PC-9 (cell line): ENCODE data around the gene WDR17. TPM values are rescaled to one million over a fixed set of nuclear protein-coding genes. Genes with fewer than 3 reads are reported as not detected.

Source experiments
- BruUV-seq: library from RNA; stranded (reverse); fragments of 400-500 nt; replicated peaks from 2 replicates; lab custom pipeline; 2021; lab: Mats Ljungman, UMichigan
- CTCF ChIA-PET: fragments of 300-600 bp; sonication (Branson Sonifier 250); formaldehyde crosslinking; loops from one replicate; lab custom pipeline; 2022; ENCODE audit warnings: antibody characterized with exemption; lab: Charles Lee
- POLR2A ChIA-PET: fragments of 300-600 bp; sonication (Branson Sonifier 250); formaldehyde crosslinking; loops from one replicate; lab custom pipeline; 2022; ENCODE audit warnings: antibody characterized with exemption; ENCODE audit not compliant: unreplicated experiment; lab: Charles Lee
- DNase-seq, 2 experiments: peaks; one replicate each; pipeline versions ENCODE4 v3.0.0 to v3.0.0-alpha.2; 2015 to 2022; ENCODE audit warnings: mixed read lengths in 1 of 2
- H2AFZ ChIP-seq: fragments of 200-600 bp; sonication (generic); 2 replicates; pipeline ENCODE4 v1.8.1; 2017; ENCODE audit warnings: antibody characterized with exemption
- H3F3A ChIP-seq: fragments of 200-600 bp; sonication (generic); 2 replicates; pipeline ENCODE4 v1.8.1; 2017; ENCODE audit warnings: antibody characterized with exemption, mild to moderate bottlenecking, low read depth; ENCODE audit not compliant: insufficient read depth
- H3K27ac ChIP-seq: fragments of 200-600 bp; sonication (generic); 2 replicates; pipeline ENCODE4 v1.6.1; 2016; ENCODE audit warnings: mixed run types
- H3K27me3 ChIP-seq: fragments of 200-600 bp; sonication (generic); 2 replicates; pipeline ENCODE4 v1.6.1; 2016; ENCODE audit warnings: low read depth, mixed run types; ENCODE audit not compliant: insufficient read depth
- H3K36me3 ChIP-seq: fragments of 200-600 bp; sonication (generic); 2 replicates; pipeline ENCODE4 v1.6.1; 2016; ENCODE audit warnings: low read depth, mixed run types
- H3K4me1 ChIP-seq: fragments of 200-600 bp; sonication (generic); replicated peaks from 2 replicates; pipeline ENCODE4 v1.6.1; 2016; ENCODE audit warnings: mixed run types; ENCODE audit not compliant: insufficient read depth
- H3K4me2 ChIP-seq: fragments of 200-600 bp; sonication (generic); 2 replicates; pipeline ENCODE4 v1.6.1; 2017; ENCODE audit warnings: mixed run types
- H3K4me3 ChIP-seq: fragments of 200-600 bp; sonication (generic); 2 replicates; pipeline ENCODE4 v1.6.1; 2016; ENCODE audit warnings: mixed run types
- H3K79me2 ChIP-seq: fragments of 200-600 bp; sonication (generic); 2 replicates; pipeline ENCODE4 v1.6.1; 2017; ENCODE audit warnings: low read depth, mixed run types
- H3K9me2 ChIP-seq: fragments of 200-600 bp; sonication (generic); 2 replicates; pipeline ENCODE4 v1.8.1; 2017; ENCODE audit warnings: mild to moderate bottlenecking; ENCODE audit not compliant: insufficient read depth
- H3K9me3 ChIP-seq: fragments of 200-600 bp; sonication (generic); 2 replicates; pipeline ENCODE4 v1.8.1; 2016; ENCODE audit warnings: low read depth; ENCODE audit not compliant: insufficient read depth
- H4K20me1 ChIP-seq: fragments of 200-600 bp; sonication (generic); 2 replicates; pipeline ENCODE4 v1.8.1; 2017; ENCODE audit not compliant: insufficient read depth
- EZH2 ChIP-seq: fragments of 200-600 bp; sonication (generic); IDR thresholded peaks from 2 replicates; pipeline ENCODE4 v1.8.0; 2017; ENCODE audit warnings: antibody characterized with exemption, low read depth
- intact Hi-C: fragments of 100-400 bp; cut with micrococcal nuclease; formaldehyde crosslinking; loops from one replicate; pipeline ENCODE4 v1.10.0; 2022; ENCODE audit not compliant: unreplicated experiment
- total RNA-seq: library from RNA; stranded (reverse); gene quantifications from 2 replicates; pipeline ENCODE4 v1.2.3, GENCODE V29; 2021
- TF ChIP-seq, protein P1 (sequence below): fragments of 200-600 bp; sonication (generic); conservative IDR thresholded peaks from 2 replicates; pipeline ENCODE4 v1.6.1; 2017; ENCODE audit warnings: mixed run types, antibody characterized with exemption, mild to moderate bottlenecking, moderate library complexity

Gene WDR17
- total RNA-seq, 1 experiment from 2014 or later: 2.2 TPM

DNA sequence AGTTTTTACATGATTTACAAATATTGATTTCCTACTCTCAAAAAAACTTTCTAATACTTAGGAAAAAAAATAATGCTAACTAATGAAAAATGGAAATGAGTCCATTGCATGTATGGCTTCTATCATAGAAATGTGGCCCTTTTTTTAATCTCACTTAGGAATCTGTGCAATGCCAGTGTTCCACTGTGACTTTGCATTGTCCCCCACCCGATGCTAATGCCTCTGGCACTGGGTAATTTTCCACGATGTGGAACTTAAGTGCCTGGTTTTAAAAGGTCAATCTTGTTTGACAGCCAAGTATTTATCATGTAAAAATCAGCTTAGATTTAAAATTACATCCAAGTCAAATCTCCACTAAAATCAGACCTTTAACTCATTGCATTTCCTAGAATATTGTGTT lies 76.6 kb downstream of the WDR17 start:
- TF ChIP-seq, protein P1, sequence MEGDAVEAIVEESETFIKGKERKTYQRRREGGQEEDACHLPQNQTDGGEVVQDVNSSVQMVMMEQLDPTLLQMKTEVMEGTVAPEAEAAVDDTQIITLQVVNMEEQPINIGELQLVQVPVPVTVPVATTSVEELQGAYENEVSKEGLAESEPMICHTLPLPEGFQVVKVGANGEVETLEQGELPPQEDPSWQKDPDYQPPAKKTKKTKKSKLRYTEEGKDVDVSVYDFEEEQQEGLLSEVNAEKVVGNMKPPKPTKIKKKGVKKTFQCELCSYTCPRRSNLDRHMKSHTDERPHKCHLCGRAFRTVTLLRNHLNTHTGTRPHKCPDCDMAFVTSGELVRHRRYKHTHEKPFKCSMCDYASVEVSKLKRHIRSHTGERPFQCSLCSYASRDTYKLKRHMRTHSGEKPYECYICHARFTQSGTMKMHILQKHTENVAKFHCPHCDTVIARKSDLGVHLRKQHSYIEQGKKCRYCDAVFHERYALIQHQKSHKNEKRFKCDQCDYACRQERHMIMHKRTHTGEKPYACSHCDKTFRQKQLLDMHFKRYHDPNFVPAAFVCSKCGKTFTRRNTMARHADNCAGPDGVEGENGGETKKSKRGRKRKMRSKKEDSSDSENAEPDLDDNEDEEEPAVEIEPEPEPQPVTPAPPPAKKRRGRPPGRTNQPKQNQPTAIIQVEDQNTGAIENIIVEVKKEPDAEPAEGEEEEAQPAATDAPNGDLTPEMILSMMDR: no peak
- no peak for TF ChIP-seq EZH2
- Histone ChIP-seq H3K27ac (no peak overlapping the region), H3K36me3 (no peaks in the 10 kb centered on the region), H3K4me3 (no peak overlapping the region), H4K20me1 (no peaks in the 10 kb centered on the region), H3K9me3 (no peaks in the 10 kb centered on the region), H3F3A (no peaks in the 10 kb centered on the region), H3K4me1 (no peaks in the 10 kb centered on the region), H3K4me2 (no peak overlapping the region), H3K27me3 (no peaks in the 10 kb centered on the region), H3K79me2 (no peaks in the 10 kb centered on the region), H2AFZ (no peak overlapping the region), H3K9me2 (no peaks in the 10 kb centered on the region)
- ChIA-PET CTCF (no interaction called here), POLR2A (no interaction called here)
- no TSS peak for BruUV-seq
- intact Hi-C loops: no loop called here
- DNase-seq: no peak

DNA sequence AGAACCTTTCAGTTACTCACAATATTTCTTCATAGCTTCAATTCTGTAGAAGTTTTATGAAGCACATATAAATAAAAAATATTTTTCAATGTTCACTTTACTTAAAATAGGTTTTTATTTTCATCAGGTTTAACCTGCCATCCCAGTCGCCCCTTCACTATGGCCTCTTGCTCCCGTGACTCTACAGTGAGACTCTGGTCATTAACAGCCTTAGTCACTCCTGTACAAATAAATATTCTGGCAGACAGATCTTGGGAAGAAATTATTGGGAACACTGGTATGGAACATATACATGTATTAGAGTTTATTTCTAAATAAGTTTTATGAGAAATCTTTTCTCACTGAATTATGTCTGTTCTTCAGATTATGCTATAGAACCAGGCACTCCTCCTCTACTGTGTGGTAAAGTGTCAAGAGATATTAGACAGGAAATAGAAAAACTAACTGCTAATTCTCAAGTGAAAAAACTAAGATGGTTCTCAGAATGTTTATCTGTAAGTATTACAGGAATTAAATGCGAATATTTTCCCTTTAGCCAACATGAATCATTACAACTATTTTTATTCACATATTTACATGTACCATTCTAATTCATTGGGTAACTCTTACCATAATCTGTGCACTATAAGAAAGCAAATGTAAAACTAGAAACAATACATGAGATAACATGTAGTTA lies 84.2 kb downstream of the WDR17 start:
- Histone ChIP-seq H3K36me3 (no peaks in the 10 kb centered on the region), H2AFZ (no peak overlapping the region), H3K4me3 (no peak overlapping the region), H3K79me2 (no peaks in the 10 kb centered on the region), H3F3A (no peaks in the 10 kb centered on the region), H3K4me2 (no peak overlapping the region), H3K9me2 (no peaks in the 10 kb centered on the region), H3K9me3 (no peaks in the 10 kb centered on the region), H3K4me1 (no peaks in the 10 kb centered on the region), H3K27me3 (no peaks in the 10 kb centered on the region), H3K27ac (no peak overlapping the region), H4K20me1 (no peaks in the 10 kb centered on the region)
- no peak for DNase-seq
- TF ChIP-seq EZH2: no peak
- TF ChIP-seq, protein P1: no peak
- ChIA-PET POLR2A (no interaction called here), CTCF (interaction anchor here (0.8 to 1.5 kb wide), 2 partner anchors 9 to 191 kb away, joined by 3 read pairs; no protein-coding TSS in a partner anchor)
- intact Hi-C loops: loop anchor here (1.0 to 5.0 kb wide), 3 partner anchors 127 to 191 kb away; no protein-coding TSS in a partner anchor
- BruUV-seq: no TSS peak

DNA sequence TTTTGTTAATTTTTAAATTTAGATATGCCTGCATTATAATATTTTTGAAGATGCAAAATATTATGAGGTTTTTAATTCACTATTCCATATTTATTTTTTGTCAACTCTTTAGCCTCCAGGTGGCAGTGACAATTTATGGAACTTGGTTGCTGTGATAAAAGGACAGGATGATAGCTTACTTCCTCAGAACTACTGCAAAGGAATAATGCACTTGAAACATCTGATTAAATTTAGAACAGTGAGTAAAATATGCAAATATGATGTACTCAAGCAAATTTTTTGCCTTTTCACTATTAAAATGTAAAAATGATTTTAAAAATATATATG lies 84.7 kb downstream of the WDR17 start:
- CTCF ChIA-PET: interaction anchor here (0.8 to 1.5 kb wide), 2 partner anchors 8 to 190 kb away, joined by 3 read pairs; no protein-coding TSS in a partner anchor
- intact Hi-C loops: loop anchor here (1.0 to 5.0 kb wide), 3 partner anchors 127 to 191 kb away; no protein-coding TSS in a partner anchor
- no TSS peak for BruUV-seq
- no peaks in the 10 kb centered on the region for H4K20me1 ChIP-seq
- no peak overlapping the region for H3K4me3 ChIP-seq
- no peak overlapping the region for H3K4me2 ChIP-seq
- POLR2A ChIA-PET: interaction anchor here (0.5 kb wide), 1 partner anchor 762 kb away, joined by 4 read pairs; no protein-coding TSS in a partner anchor
- no peaks in the 10 kb centered on the region for H3F3A ChIP-seq
- H3K9me3 ChIP-seq: no peaks in the 10 kb centered on the region
- no peaks in the 10 kb centered on the region for H3K9me2 ChIP-seq
- no peaks in the 10 kb centered on the region for H3K4me1 ChIP-seq
- no peak overlapping the region for H2AFZ ChIP-seq
- no peaks in the 10 kb centered on the region for H3K79me2 ChIP-seq
- DNase-seq: no peak
- H3K27ac ChIP-seq: no peak overlapping the region
- no peak for TF ChIP-seq EZH2
- TF ChIP-seq, protein P1: peak; percentile 57
- no peaks in the 10 kb centered on the region for H3K36me3 ChIP-seq
- no peaks in the 10 kb centered on the region for H3K27me3 ChIP-seq
